Measurements from ENCODE around the gene GARIN5B.

The GARIN5B gene

GRCh38 chr19:55368701-55369563, 5.9 kb upstream of the GARIN5B start:
- DNase-seq: peak; percentile 53

- no peak for DNase-seq
Measured at GRCh38 chr19:55368106-55368505, 5.0 kb upstream of the GARIN5B start.

- no peak for DNase-seq
Measured at GRCh38 chr19:55366790-55367189, 3.7 kb upstream of the GARIN5B start.

- no peak for DNase-seq
Measured at GRCh38 chr19:55365964-55366363, 2.9 kb upstream of the GARIN5B start.

GRCh38 chr19:55365245-55365644, 2.2 kb upstream of the GARIN5B start:
- no peak for DNase-seq

- no peak for DNase-seq
Measured at GRCh38 chr19:55362174-55362989, 678 bp downstream of the GARIN5B start.

GRCh38 chr19:55360902-55361301, 2.2 kb downstream of the GARIN5B start:
- DNase-seq: no peak

GRCh38 chr19:55358943-55359908, 3.8 kb downstream of the GARIN5B start:
- DNase-seq: no peak

- DNase-seq: no peak
Measured at GRCh38 chr19:55358493-55358892, 4.6 kb downstream of the GARIN5B start.

- DNase-seq: no peak
Measured at GRCh38 chr19:55355213-55355821, 7.7 kb downstream of the GARIN5B start.

GRCh38 chr19:55354698-55355212, 8.3 kb downstream of the GARIN5B start, which contains the start of gene COX6B2:
Gene COX6B2 (minus strand): TSS chr19:55354719. CDS start chr19:55354521, 198 bp downstream.
- DNase-seq: no peak

GRCh38 chr19:55353803-55354697, 9.0 kb downstream of the GARIN5B start:
- DNase-seq: no peak

GRCh38 chr19:55353356-55353802, 9.7 kb downstream of the GARIN5B start:
- DNase-seq: no peak

GRCh38 chr19:55352549-55353145, 10.4 kb downstream of the GARIN5B start:
- no peak for DNase-seq

GRCh38 chr19:55352040-55352439, 11.0 kb downstream of the GARIN5B start:
- DNase-seq: no peak

- DNase-seq: no peak
Measured at GRCh38 chr19:55350620-55351315, 12.3 kb downstream of the GARIN5B start.

- DNase-seq: no peak
Measured at GRCh38 chr19:55348317-55349034, 14.6 kb downstream of the GARIN5B start.

- no peak for DNase-seq
Measured at GRCh38 chr19:55347442-55348009, 15.5 kb downstream of the GARIN5B start.
